Measurements from ENCODE around the gene INTS6. TPM values are rescaled to one million over a fixed set of nuclear protein-coding genes. Genes with fewer than 3 reads are reported as not detected.

The INTS6 gene
- total RNA-seq, 2 experiments from 2014 or later = 45.6 to 58.7 TPM

GRCh38 chr13:51359352-51359751 lies 93.5 kb downstream of the INTS6 start:
- no peak for DNase-seq (ENCODE audit: low spot score)
- Histone ChIP-seq H4K20me1 (ENCODE audit: insufficient read depth, low read length) (no peaks in the 10 kb centered on the region), H3K9me3 (ENCODE audit: low read length) (no peaks in the 10 kb centered on the region), H3K4me2 (ENCODE audit: low read length) (no peak overlapping the region), H3K79me2 (ENCODE audit: insufficient read depth, low read depth, low read length) (no peaks in the 10 kb centered on the region), H2AFZ (ENCODE audit: low read length) (no peak overlapping the region), H3K4me3 (ENCODE audit: low read depth, low read length, poor library complexity, severe bottlenecking) (no peak overlapping the region), H3K4me1 (ENCODE audit: insufficient read depth, low read length, poor library complexity, severe bottlenecking) (no peaks in the 10 kb centered on the region), H3K27ac (ENCODE audit: low read depth, low read length, poor library complexity, severe bottlenecking) (no peak overlapping the region), H3K36me3 (ENCODE audit: insufficient read depth, low read length) (peaks cover 27% of the 10 kb centered on the region; the same call in 1 of the 2 replicates), H3K9me2 (ENCODE audit: insufficient read depth, low read length) (no peaks in the 10 kb centered on the region)
- intact Hi-C loops (cut with micrococcal nuclease; ENCODE audit: unreplicated experiment) = no loop called here
- TF ChIP-seq, protein P1, sequence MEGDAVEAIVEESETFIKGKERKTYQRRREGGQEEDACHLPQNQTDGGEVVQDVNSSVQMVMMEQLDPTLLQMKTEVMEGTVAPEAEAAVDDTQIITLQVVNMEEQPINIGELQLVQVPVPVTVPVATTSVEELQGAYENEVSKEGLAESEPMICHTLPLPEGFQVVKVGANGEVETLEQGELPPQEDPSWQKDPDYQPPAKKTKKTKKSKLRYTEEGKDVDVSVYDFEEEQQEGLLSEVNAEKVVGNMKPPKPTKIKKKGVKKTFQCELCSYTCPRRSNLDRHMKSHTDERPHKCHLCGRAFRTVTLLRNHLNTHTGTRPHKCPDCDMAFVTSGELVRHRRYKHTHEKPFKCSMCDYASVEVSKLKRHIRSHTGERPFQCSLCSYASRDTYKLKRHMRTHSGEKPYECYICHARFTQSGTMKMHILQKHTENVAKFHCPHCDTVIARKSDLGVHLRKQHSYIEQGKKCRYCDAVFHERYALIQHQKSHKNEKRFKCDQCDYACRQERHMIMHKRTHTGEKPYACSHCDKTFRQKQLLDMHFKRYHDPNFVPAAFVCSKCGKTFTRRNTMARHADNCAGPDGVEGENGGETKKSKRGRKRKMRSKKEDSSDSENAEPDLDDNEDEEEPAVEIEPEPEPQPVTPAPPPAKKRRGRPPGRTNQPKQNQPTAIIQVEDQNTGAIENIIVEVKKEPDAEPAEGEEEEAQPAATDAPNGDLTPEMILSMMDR (conservative IDR thresholded peaks at IDR 0.05; ENCODE audit: low read length) = no peak
- TF ChIP-seq EZH2phosphoT487 (IDR thresholded peaks at IDR 0.05; ENCODE audit: borderline replicate concordance, low read depth, low read length) = no peak
- POLR2A ChIA-PET = interaction anchor here (0.9 kb wide), 1 partner anchor 13 kb away, joined by 6 read pairs; no protein-coding TSS in a partner anchor
- CTCF ChIA-PET (ENCODE audit: unreplicated experiment) = interaction anchor here (0.7 kb wide), 1 partner anchor 157 kb away, joined by 5 read pairs; no protein-coding TSS in a partner anchor
- BruUV-seq (replicated peaks) = no TSS peak

GRCh38 chr13:51357928-51358595 lies 94.8 kb downstream of the INTS6 start:
- intact Hi-C loops (cut with micrococcal nuclease; ENCODE audit: unreplicated experiment) = no loop called here
- ChIA-PET POLR2A (interaction anchor here (0.9 kb wide), 1 partner anchor 21 kb away, joined by 3 read pairs; no protein-coding TSS in a partner anchor), CTCF (ENCODE audit: unreplicated experiment) (no interaction called here)
- BruUV-seq (replicated peaks) = no TSS peak
- no peak overlapping the region for H2AFZ ChIP-seq (ENCODE audit: low read length)
- no peaks in the 10 kb centered on the region for H3K4me1 ChIP-seq (ENCODE audit: insufficient read depth, low read length, poor library complexity, severe bottlenecking)
- H3K4me3 ChIP-seq (ENCODE audit: low read depth, low read length, poor library complexity, severe bottlenecking) = no peak overlapping the region
- H3K27ac ChIP-seq (ENCODE audit: low read depth, low read length, poor library complexity, severe bottlenecking) = no peak overlapping the region
- H3K9me3 ChIP-seq (ENCODE audit: low read length) = no peaks in the 10 kb centered on the region
- TF ChIP-seq, protein P1 (conservative IDR thresholded peaks at IDR 0.05; ENCODE audit: low read length) = no peak
- TF ChIP-seq EZH2phosphoT487 (IDR thresholded peaks at IDR 0.05; ENCODE audit: borderline replicate concordance, low read depth, low read length) = no peak
- no peak for DNase-seq (ENCODE audit: low spot score)
- H3K9me2 ChIP-seq (ENCODE audit: insufficient read depth, low read length) = no peaks in the 10 kb centered on the region
- no peaks in the 10 kb centered on the region for H3K79me2 ChIP-seq (ENCODE audit: insufficient read depth, low read depth, low read length)
- H3K36me3 ChIP-seq (ENCODE audit: insufficient read depth, low read length) = peaks cover 15% of the 10 kb centered on the region; the same call in 1 of the 2 replicates
- H3K4me2 ChIP-seq (ENCODE audit: low read length) = no peak overlapping the region
- no peaks in the 10 kb centered on the region for H4K20me1 ChIP-seq (ENCODE audit: insufficient read depth, low read length)

GRCh38 chr13:51355217-51355616 lies 97.6 kb downstream of the INTS6 start:
- Histone ChIP-seq H3K9me3 (ENCODE audit: low read length) (no peaks in the 10 kb centered on the region), H3K9me2 (ENCODE audit: insufficient read depth, low read length) (no peaks in the 10 kb centered on the region), H3K4me3 (ENCODE audit: low read depth, low read length, poor library complexity, severe bottlenecking) (no peak overlapping the region), H2AFZ (ENCODE audit: low read length) (no peak overlapping the region), H3K36me3 (ENCODE audit: insufficient read depth, low read length) (no peaks in the 10 kb centered on the region), H4K20me1 (ENCODE audit: insufficient read depth, low read length) (no peaks in the 10 kb centered on the region), H3K79me2 (ENCODE audit: insufficient read depth, low read depth, low read length) (no peaks in the 10 kb centered on the region), H3K4me1 (ENCODE audit: insufficient read depth, low read length, poor library complexity, severe bottlenecking) (no peaks in the 10 kb centered on the region), H3K27ac (ENCODE audit: low read depth, low read length, poor library complexity, severe bottlenecking) (no peak overlapping the region), H3K4me2 (ENCODE audit: low read length) (no peak overlapping the region)
- intact Hi-C loops (cut with micrococcal nuclease; ENCODE audit: unreplicated experiment) = no loop called here
- no TSS peak for BruUV-seq (replicated peaks)
- DNase-seq (ENCODE audit: low spot score) = no peak
- ChIA-PET CTCF (ENCODE audit: unreplicated experiment) (no interaction called here), POLR2A (interaction anchor here (1.1 kb wide), 1 partner anchor 116 kb away, joined by 4 read pairs; no protein-coding TSS in a partner anchor)
- TF ChIP-seq, protein P1 (conservative IDR thresholded peaks at IDR 0.05; ENCODE audit: low read length) = no peak
- TF ChIP-seq EZH2phosphoT487 (IDR thresholded peaks at IDR 0.05; ENCODE audit: borderline replicate concordance, low read depth, low read length) = no peak

All from OCI-LY7 (cell line).